ENCODE measurements around the gene RNF149. TPM values are rescaled to one million over a fixed set of nuclear protein-coding genes. Genes with fewer than 3 reads are reported as not detected.
"Not testable (repeated sequence)": the region's sequence is repeated elsewhere in the genome, so short reads cannot be mapped to it uniquely, and the experiment has no call there.

Gene RNF149
- total RNA-seq, 2 donors from 2014 or later: 30.9 to 50.8 TPM

DNA sequence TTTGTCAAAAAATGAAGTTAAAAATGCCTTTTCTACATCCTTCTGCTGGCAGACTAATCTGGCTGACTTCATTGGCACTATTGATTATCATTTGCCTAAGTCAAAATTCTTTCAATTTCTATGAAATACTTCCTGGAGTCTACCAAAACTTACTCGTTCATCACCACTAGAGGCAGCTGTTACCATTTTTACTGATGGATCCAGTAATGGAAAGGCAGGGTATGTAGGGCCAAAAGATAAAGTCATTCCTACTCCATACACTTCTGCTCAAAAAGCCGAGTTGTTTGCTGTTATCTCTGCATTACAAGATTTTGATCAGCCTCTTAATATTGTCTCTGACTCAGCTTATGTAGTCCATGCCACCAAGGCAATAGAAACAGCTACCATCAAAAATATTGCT lies 67.8 kb downstream of the RNF149 start:
- not testable (repeated sequence) for H3K36me3 Mint-ChIP-seq (ENCODE audit: insufficient read depth in 2 of 2); DNase-seq; ATAC-seq (replicated peaks in 1 of 2); H3K27me3 Mint-ChIP-seq (ENCODE audit: low read depth); H3K4me1 Mint-ChIP-seq (ENCODE audit: low read depth); H3K9me3 Mint-ChIP-seq
- H3K4me3 Mint-ChIP-seq: peak overlapping the region in 1 of 2 donors; percentile 24
- peak overlapping the region; percentile 76 for H3K27ac Mint-ChIP-seq

DNA sequence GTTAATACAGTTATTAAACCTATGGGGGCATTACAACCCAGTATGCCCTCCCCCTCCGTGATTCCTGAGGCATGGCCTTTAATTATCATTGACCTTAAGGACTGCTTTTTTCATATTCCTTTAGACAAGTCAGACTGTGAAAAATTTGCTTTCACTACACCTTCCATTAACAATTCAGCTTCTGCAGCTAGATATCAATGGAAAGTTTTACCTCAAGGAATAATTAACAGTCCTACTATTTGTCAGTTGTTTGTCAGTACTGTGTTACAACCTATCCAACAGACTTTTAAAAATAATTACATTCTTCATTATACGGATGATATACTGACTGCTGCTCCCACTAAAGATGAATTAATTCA lies 68.8 kb downstream of the RNF149 start:
- H3K4me1 Mint-ChIP-seq (ENCODE audit: low read depth); H3K4me3 Mint-ChIP-seq; DNase-seq; H3K9me3 Mint-ChIP-seq; H3K27me3 Mint-ChIP-seq (ENCODE audit: low read depth); H3K27ac Mint-ChIP-seq; H3K36me3 Mint-ChIP-seq (ENCODE audit: insufficient read depth in 2 of 2); ATAC-seq (replicated peaks in 1 of 2): not testable (repeated sequence)

DNA sequence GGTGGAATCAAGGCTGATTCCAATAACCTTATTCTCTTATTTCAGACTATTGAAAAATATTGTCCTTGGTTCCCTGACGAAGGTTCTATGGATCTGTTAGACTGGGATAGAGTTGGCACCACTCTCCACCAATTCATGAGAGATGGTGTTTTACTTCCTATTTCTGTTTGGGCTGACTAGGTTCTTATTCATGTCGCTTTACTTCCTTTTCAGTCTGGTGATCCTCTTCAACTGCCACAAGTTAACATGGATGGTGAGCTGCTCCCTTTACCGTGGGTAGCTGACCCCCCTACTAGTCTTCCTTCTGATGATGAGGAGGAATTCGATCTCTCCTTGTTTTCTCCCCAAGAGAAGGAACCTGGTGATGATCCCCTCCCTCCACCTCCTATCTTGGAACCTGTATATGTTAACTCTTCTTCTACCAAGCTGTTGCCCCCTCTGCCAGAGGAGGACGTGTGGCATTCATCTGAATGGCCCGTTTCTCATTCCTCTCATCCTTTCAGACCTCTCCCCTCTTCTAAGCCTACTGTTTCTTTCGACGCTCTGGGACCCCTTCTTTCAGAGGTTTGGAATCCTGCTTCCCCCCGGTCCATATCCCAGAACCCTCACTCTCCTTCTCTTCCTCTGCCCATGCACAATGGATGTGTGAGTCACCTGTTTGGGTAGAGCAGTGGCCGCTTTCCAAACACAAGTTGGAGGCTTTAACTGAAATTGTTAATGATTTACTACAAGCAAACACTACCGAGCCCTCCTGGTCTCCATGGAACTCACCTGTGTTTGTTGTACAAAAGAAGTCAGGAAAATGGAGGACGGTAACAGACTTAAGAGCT lies 69.4 kb downstream of the RNF149 start:
- peaks cover 4% of the 10 kb centered on the region for H3K4me1 Mint-ChIP-seq (ENCODE audit: low read depth)
- no peaks in the 10 kb centered on the region for H3K27me3 Mint-ChIP-seq (ENCODE audit: low read depth)
- no peak for ATAC-seq (replicated peaks in 1 of 2)
- no peak overlapping the region for H3K4me3 Mint-ChIP-seq
- no peak overlapping the region for H3K27ac Mint-ChIP-seq
- no peak for DNase-seq
- H3K9me3 Mint-ChIP-seq: peaks cover 0 to 3% of the 10 kb centered on the region in 2 donors
- no peaks in the 10 kb centered on the region for H3K36me3 Mint-ChIP-seq (ENCODE audit: insufficient read depth in 2 of 2)

DNA sequence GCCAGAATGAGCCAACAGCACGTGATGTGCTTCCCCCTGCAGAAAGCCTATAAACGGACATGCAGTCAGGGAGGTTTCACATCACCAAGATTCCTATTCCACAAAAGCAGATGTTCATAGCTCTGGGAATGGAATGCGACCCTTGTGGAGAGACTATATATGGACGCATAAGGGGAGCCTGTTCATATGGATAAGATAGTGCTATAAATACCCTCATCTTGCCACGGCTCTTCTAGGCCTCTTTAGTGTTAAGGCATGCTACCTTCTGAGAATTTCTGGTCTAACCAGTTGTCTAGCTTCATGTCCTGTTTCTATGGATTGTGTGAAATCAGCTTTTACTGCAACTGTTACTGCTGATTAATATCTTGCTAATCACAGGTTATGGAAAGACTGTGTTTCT lies 70.6 kb downstream of the RNF149 start:
- H3K4me1 Mint-ChIP-seq (ENCODE audit: low read depth); H3K27me3 Mint-ChIP-seq (ENCODE audit: low read depth); H3K27ac Mint-ChIP-seq; H3K36me3 Mint-ChIP-seq (ENCODE audit: insufficient read depth in 2 of 2); ATAC-seq (replicated peaks in 1 of 2); H3K4me3 Mint-ChIP-seq; H3K9me3 Mint-ChIP-seq; DNase-seq: not testable (repeated sequence)

DNA sequence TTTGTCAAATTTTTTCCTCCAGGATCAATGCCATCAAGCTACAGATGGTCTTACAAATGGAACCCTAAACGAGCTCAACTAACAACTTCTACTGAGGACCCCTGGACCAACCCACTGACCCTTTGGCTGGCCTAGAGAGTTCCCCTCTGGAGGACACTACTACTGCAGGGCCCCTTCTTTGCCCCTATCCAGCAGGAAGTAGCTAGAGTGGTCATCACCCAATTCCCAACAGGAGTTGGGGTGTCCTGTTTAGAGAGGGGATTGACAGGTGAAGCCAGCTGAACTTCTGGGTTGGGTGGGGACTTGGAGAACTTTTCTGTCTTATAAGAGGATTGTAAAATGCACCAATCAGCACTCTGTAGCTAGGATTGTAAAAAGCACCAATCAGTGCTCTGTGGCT lies 72.5 kb downstream of the RNF149 start:
- not testable (repeated sequence) for H3K27ac Mint-ChIP-seq; ATAC-seq (replicated peaks in 1 of 2); H3K27me3 Mint-ChIP-seq (ENCODE audit: low read depth); H3K36me3 Mint-ChIP-seq (ENCODE audit: insufficient read depth in 2 of 2); H3K9me3 Mint-ChIP-seq; DNase-seq; H3K4me3 Mint-ChIP-seq; H3K4me1 Mint-ChIP-seq (ENCODE audit: low read depth)

DNA sequence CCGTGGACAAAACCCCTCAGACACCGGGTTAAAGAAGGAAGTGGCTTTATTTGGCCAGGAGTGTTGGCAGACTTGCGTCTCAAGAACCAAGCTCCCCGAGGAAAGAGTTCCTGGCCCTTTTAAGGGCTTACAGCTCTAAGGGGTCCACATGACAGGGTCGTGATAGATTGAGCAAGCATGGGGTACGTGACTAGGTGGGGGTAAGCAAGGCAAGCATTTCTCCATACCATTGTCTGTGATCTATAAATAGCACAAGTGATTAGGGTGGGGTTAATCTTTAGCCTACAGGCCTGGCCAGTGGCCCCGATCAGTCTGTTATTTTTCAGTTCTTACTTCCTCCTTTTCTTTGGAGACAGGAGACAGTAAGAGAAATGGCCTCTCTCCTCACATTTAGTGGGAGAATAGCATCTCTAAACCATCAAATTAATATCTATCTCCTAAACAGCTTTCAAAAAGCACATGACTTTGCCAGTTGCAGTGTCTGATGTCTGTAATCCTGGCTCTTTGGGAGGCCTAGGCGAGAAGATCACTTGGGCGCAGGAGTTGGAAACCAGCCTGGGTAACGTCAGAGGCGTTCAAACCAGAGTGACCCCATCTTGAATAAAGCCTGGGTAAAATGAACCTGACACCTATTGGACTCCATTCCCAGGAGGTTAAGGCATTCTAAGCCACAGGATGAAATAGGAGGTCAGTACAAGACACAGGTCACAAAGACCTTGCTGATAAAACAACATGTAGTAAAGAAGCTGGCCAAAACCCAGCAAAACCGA lies 74.1 kb downstream of the RNF149 start:
- peaks cover 0 to 8% of the 10 kb centered on the region in 2 donors for H3K9me3 Mint-ChIP-seq
- no peak overlapping the region for H3K27ac Mint-ChIP-seq
- no peak overlapping the region for H3K4me3 Mint-ChIP-seq
- no peak for ATAC-seq (replicated peaks in 1 of 2)
- H3K36me3 Mint-ChIP-seq (ENCODE audit: insufficient read depth in 2 of 2): peaks cover 2 to 4% of the 10 kb centered on the region in 2 donors
- H3K27me3 Mint-ChIP-seq (ENCODE audit: low read depth): no peaks in the 10 kb centered on the region
- H3K4me1 Mint-ChIP-seq (ENCODE audit: low read depth): no peaks in the 10 kb centered on the region
- DNase-seq: no peak

DNA sequence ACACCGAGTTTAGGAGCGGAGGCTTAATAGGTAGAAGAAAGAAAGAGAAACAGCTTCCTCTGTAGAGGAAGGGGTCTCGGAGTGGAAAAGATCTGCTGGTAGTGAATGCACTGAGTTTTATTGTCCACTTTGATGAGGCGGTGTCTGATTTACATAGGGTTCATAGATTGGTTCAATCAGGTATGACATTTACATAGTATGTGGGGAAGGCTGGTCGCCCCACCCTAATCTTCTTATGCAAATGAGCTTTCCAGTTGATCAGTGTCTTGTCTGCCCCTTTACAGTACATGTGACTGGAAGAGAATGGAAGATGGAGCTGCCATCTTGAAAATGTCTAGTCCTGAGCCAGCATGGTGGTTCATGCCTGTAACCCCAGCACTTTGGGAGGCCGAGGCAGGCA lies 75.7 kb downstream of the RNF149 start:
- ATAC-seq (replicated peaks in 1 of 2): no peak
- H3K27me3 Mint-ChIP-seq (ENCODE audit: low read depth): no peaks in the 10 kb centered on the region
- peaks cover 2 to 4% of the 10 kb centered on the region in 2 donors for H3K36me3 Mint-ChIP-seq (ENCODE audit: insufficient read depth in 2 of 2)
- H3K4me1 Mint-ChIP-seq (ENCODE audit: low read depth): no peaks in the 10 kb centered on the region
- no peak overlapping the region for H3K27ac Mint-ChIP-seq
- peaks cover 0 to 8% of the 10 kb centered on the region in 2 donors for H3K9me3 Mint-ChIP-seq
- no peak for DNase-seq
- no peak overlapping the region for H3K4me3 Mint-ChIP-seq

DNA sequence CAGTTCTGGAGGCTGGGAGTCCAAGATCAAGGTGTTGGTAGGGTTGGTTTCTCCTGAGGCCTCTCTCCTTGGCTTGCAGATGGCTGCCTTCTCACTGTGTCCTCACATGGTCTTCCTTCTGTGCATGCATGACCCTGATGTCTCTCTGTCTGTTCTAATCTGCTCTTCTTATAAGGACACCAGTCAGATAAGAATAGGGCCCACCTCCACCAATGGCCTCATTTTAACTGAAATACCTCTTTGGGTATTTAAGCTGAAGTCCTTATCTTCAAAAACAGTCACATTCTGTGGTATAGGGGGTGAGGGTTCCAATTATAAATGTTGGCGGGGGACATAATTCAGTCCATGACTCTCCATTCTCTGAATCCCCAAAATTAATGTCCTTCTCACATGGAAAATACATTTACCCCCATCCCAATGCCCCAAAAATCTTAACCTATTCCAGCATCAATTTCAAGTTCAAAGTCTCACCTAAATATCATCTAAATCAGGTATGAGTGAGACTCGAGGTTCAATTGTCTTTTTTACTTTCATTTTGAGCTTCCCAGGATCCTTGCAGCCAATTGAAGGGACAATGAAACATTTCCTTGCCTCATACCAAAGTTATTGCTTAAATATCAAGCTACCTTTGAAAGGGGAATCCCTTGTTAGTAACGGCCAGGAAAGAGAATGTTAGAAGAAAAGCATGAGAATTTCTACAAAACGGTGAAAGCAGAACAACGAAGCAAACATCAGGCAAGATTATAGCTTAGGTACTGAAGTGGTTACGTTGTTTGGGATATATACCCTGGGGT lies 76.4 kb downstream of the RNF149 start:
- peaks cover 0 to 8% of the 10 kb centered on the region in 2 donors for H3K9me3 Mint-ChIP-seq
- no peak overlapping the region for H3K27ac Mint-ChIP-seq
- H3K4me3 Mint-ChIP-seq: no peak overlapping the region
- H3K36me3 Mint-ChIP-seq (ENCODE audit: insufficient read depth in 2 of 2): peaks cover 2 to 4% of the 10 kb centered on the region in 2 donors
- ATAC-seq (replicated peaks in 1 of 2): no peak
- DNase-seq: no peak
- H3K4me1 Mint-ChIP-seq (ENCODE audit: low read depth): no peaks in the 10 kb centered on the region
- no peaks in the 10 kb centered on the region for H3K27me3 Mint-ChIP-seq (ENCODE audit: low read depth)

DNA sequence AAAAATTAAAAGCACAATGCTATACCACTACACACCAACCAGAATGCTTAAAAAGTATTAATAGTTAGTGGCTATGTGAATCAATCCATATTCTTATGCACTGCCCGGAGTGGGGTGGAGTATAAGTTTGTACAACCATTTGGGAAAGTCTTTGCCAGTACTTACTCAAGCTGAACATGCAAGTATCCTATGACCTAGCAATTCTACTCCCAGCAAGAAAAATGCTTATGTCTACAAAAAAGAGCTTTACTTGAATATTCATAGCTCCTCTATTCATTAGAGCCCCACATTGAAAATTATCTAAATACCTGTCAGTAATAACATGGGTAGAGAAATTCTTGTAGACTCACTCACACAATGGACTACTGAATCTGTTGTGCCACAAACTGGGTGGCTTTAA lies 77.3 kb downstream of the RNF149 start:
- Mint-ChIP-seq H3K36me3 (ENCODE audit: insufficient read depth in 2 of 2) (peaks cover 2 to 4% of the 10 kb centered on the region in 2 donors), H3K27ac (no peak overlapping the region), H3K27me3 (ENCODE audit: low read depth) (no peaks in the 10 kb centered on the region), H3K4me3 (no peak overlapping the region), H3K9me3 (peaks cover 0 to 8% of the 10 kb centered on the region in 2 donors), H3K4me1 (ENCODE audit: low read depth) (no peaks in the 10 kb centered on the region)
- ATAC-seq (replicated peaks in 1 of 2): no peak
- no peak for DNase-seq

DNA sequence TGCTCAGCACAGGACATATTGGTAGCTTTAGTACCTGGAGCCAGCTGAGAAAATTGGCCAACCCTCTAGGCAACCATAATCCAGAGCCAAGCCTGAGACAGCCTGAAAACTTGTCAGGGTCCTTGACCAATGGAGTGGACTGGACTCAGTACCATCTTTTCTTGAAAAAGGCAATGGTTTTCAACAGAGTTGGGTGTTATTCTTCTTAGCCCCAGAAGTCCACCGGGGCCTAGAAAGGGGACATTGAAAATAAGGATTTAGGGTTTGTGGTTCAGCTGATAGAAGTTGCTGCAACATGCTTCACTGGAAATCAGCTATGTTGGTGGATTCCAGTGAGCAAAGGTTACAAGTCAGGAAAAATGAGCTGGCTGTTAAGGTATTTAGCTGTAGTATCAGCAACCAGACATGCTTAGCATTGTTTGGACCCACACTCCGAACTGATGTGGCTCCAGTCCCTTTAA lies 77.9 kb downstream of the RNF149 start:
- ATAC-seq (replicated peaks in 1 of 2) (no peak), DNase-seq (no peak)
- Mint-ChIP-seq H3K4me3 (no peak overlapping the region), H3K27me3 (ENCODE audit: low read depth) (no peaks in the 10 kb centered on the region), H3K4me1 (ENCODE audit: low read depth) (no peaks in the 10 kb centered on the region), H3K36me3 (ENCODE audit: insufficient read depth in 2 of 2) (peaks cover 4 to 7% of the 10 kb centered on the region in 2 donors), H3K9me3 (peaks cover 0 to 5% of the 10 kb centered on the region in 2 donors), H3K27ac (no peak overlapping the region)

Measured in activated T-cell treated with anti-CD3 and anti-CD28 coated beads, Interleukin-2, amount 50 U/mL, for 72 hours (primary cell).